ENCODE results near the gene GAS7. TPM values are rescaled to one million over a fixed set of nuclear protein-coding genes. Genes with fewer than 3 reads are reported as not detected.

GAS7 gene
- polyA plus RNA-seq, 1 donor = 24.4 TPM

GRCh38 chr17:9905902-9906301 is 292.5 kb downstream of the GAS7 start:
- H3K4me3 ChIP-seq (ENCODE audit: low read length) = no peak overlapping the region
- H3K36me3 ChIP-seq (ENCODE audit: control insufficient read depth, insufficient read depth, low read length) = no peaks in the 10 kb centered on the region
- WGBS (ENCODE audit: insufficient coverage, low lambda C conversion rate) = no CpG with 5 or more reads among the region's 4 CpGs
- DNase-seq = no peak
- H3K27ac ChIP-seq (ENCODE audit: low read length) = no peak overlapping the region
- no peaks in the 10 kb centered on the region for H3K4me1 ChIP-seq (ENCODE audit: control insufficient read depth, insufficient read depth, low read length)
- no peaks in the 10 kb centered on the region for H3K9me3 ChIP-seq (ENCODE audit: control insufficient read depth, low read depth, low read length)
- peaks cover 6% of the 10 kb centered on the region for H3K27me3 ChIP-seq (ENCODE audit: control insufficient read depth, insufficient read depth, low read length)

GRCh38 chr17:9905078-9905415 is 293.4 kb downstream of the GAS7 start, which contains the start of gene RCVRN:
RCVRN (minus strand) TSS chr17:9905271; CDS start chr17:9905180, 91 bp downstream.
- no peaks in the 10 kb centered on the region for H3K36me3 ChIP-seq (ENCODE audit: control insufficient read depth, insufficient read depth, low read length)
- no peak for DNase-seq
- H3K27ac ChIP-seq (ENCODE audit: low read length) = no peak within 1 kb of the TSS
- H3K9me3 ChIP-seq (ENCODE audit: control insufficient read depth, low read depth, low read length) = no peaks in the 10 kb centered on the region
- no CpG with 5 or more reads among the region's 11 CpGs for WGBS (ENCODE audit: insufficient coverage, low lambda C conversion rate)
- peaks cover 6% of the 10 kb centered on the region for H3K27me3 ChIP-seq (ENCODE audit: control insufficient read depth, insufficient read depth, low read length)
- H3K4me3 ChIP-seq (ENCODE audit: low read length) = no peak within 1 kb of the TSS
- no peaks in the 10 kb centered on the region for H3K4me1 ChIP-seq (ENCODE audit: control insufficient read depth, insufficient read depth, low read length)

GRCh38 chr17:9904277-9905077 is 293.9 kb downstream of the GAS7 start:
- no peaks in the 10 kb centered on the region for H3K9me3 ChIP-seq (ENCODE audit: control insufficient read depth, low read depth, low read length)
- no peaks in the 10 kb centered on the region for H3K36me3 ChIP-seq (ENCODE audit: control insufficient read depth, insufficient read depth, low read length)
- H3K4me1 ChIP-seq (ENCODE audit: control insufficient read depth, insufficient read depth, low read length) = no peaks in the 10 kb centered on the region
- no peak overlapping the region for H3K4me3 ChIP-seq (ENCODE audit: low read length)
- no peak for DNase-seq
- no peak overlapping the region for H3K27ac ChIP-seq (ENCODE audit: low read length)
- peaks cover 6% of the 10 kb centered on the region for H3K27me3 ChIP-seq (ENCODE audit: control insufficient read depth, insufficient read depth, low read length)
- no CpG with 5 or more reads among the region's 35 CpGs for WGBS (ENCODE audit: insufficient coverage, low lambda C conversion rate)

- no peak for DNase-seq
- Histone ChIP-seq H3K36me3 (ENCODE audit: control insufficient read depth, insufficient read depth, low read length) (no peaks in the 10 kb centered on the region), H3K27ac (ENCODE audit: low read length) (no peak overlapping the region), H3K4me3 (ENCODE audit: low read length) (no peak overlapping the region), H3K4me1 (ENCODE audit: control insufficient read depth, insufficient read depth, low read length) (no peaks in the 10 kb centered on the region), H3K27me3 (ENCODE audit: control insufficient read depth, insufficient read depth, low read length) (peaks cover 3% of the 10 kb centered on the region), H3K9me3 (ENCODE audit: control insufficient read depth, low read depth, low read length) (no peaks in the 10 kb centered on the region)
- WGBS (ENCODE audit: insufficient coverage, low lambda C conversion rate) = no CpG with 5 or more reads among the region's 2 CpGs
These were observed 296.3 kb downstream of the GAS7 start for GRCh38 chr17:9902120-9902519.

GRCh38 chr17:9900784-9901183 is 297.6 kb downstream of the GAS7 start:
- no peaks in the 10 kb centered on the region for H3K4me1 ChIP-seq (ENCODE audit: control insufficient read depth, insufficient read depth, low read length)
- 81% methylated on average over 5 of the region's 8 CpGs for WGBS (ENCODE audit: insufficient coverage, low lambda C conversion rate)
- H3K9me3 ChIP-seq (ENCODE audit: control insufficient read depth, low read depth, low read length) = no peaks in the 10 kb centered on the region
- DNase-seq = no peak
- peak overlapping the region; percentile 26 for H3K27ac ChIP-seq (ENCODE audit: low read length)
- H3K27me3 ChIP-seq (ENCODE audit: control insufficient read depth, insufficient read depth, low read length) = peaks cover 3% of the 10 kb centered on the region
- H3K36me3 ChIP-seq (ENCODE audit: control insufficient read depth, insufficient read depth, low read length) = no peaks in the 10 kb centered on the region
- no peak overlapping the region for H3K4me3 ChIP-seq (ENCODE audit: low read length)

- 31% methylated on average over 3 of the region's 8 CpGs for whole genome bisulfite sequencing (ENCODE audit: insufficient coverage, low lambda C conversion rate)
- Histone ChIP-seq H3K4me3 (ENCODE audit: low read length) (no peak overlapping the region), H3K9me3 (ENCODE audit: control insufficient read depth, low read depth, low read length) (no peaks in the 10 kb centered on the region), H3K27me3 (ENCODE audit: control insufficient read depth, insufficient read depth, low read length) (peaks cover 3% of the 10 kb centered on the region), H3K36me3 (ENCODE audit: control insufficient read depth, insufficient read depth, low read length) (no peaks in the 10 kb centered on the region), H3K4me1 (ENCODE audit: control insufficient read depth, insufficient read depth, low read length) (no peaks in the 10 kb centered on the region), H3K27ac (ENCODE audit: low read length) (no peak overlapping the region)
- no peak for DNase-seq
These were observed 298.3 kb downstream of the GAS7 start for GRCh38 chr17:9900044-9900594.

GRCh38 chr17:9899280-9900043 is 298.9 kb downstream of the GAS7 start:
- no CpG with 5 or more reads among the region's 21 CpGs for WGBS (ENCODE audit: insufficient coverage, low lambda C conversion rate)
- no peak overlapping the region for H3K4me3 ChIP-seq (ENCODE audit: low read length)
- H3K27ac ChIP-seq (ENCODE audit: low read length) = no peak overlapping the region

GRCh38 chr17:9898812-9899211 is 299.6 kb downstream of the GAS7 start:
- Histone ChIP-seq H3K4me3 (ENCODE audit: low read length) (no peak overlapping the region), H3K27me3 (ENCODE audit: control insufficient read depth, insufficient read depth, low read length) (peaks cover 3% of the 10 kb centered on the region), H3K9me3 (ENCODE audit: control insufficient read depth, low read depth, low read length) (no peaks in the 10 kb centered on the region), H3K4me1 (ENCODE audit: control insufficient read depth, insufficient read depth, low read length) (no peaks in the 10 kb centered on the region), H3K36me3 (ENCODE audit: control insufficient read depth, insufficient read depth, low read length) (no peaks in the 10 kb centered on the region), H3K27ac (ENCODE audit: low read length) (no peak overlapping the region)
- no CpG with 5 or more reads among the region's 8 CpGs for whole genome bisulfite sequencing (ENCODE audit: insufficient coverage, low lambda C conversion rate)
- no peak for DNase-seq

More at GRCh38 chr17:9899280-9900043, 298.9 kb downstream of the GAS7 start:
- Histone ChIP-seq H3K9me3 (ENCODE audit: control insufficient read depth, low read depth, low read length) (no peaks in the 10 kb centered on the region), H3K4me1 (ENCODE audit: control insufficient read depth, insufficient read depth, low read length) (no peaks in the 10 kb centered on the region), H3K27me3 (ENCODE audit: control insufficient read depth, insufficient read depth, low read length) (peaks cover 3% of the 10 kb centered on the region), H3K36me3 (ENCODE audit: control insufficient read depth, insufficient read depth, low read length) (no peaks in the 10 kb centered on the region)
- DNase-seq = no peak

- no peak for DNase-seq
- H3K36me3 ChIP-seq (ENCODE audit: control insufficient read depth, insufficient read depth, low read length) = no peaks in the 10 kb centered on the region
- H3K4me3 ChIP-seq (ENCODE audit: low read length) = no peak overlapping the region
- H3K27ac ChIP-seq (ENCODE audit: low read length) = no peak overlapping the region
- no peaks in the 10 kb centered on the region for H3K9me3 ChIP-seq (ENCODE audit: control insufficient read depth, low read depth, low read length)
- H3K4me1 ChIP-seq (ENCODE audit: control insufficient read depth, insufficient read depth, low read length) = no peaks in the 10 kb centered on the region
- peaks cover 3% of the 10 kb centered on the region for H3K27me3 ChIP-seq (ENCODE audit: control insufficient read depth, insufficient read depth, low read length)
- no CpG with 5 or more reads among the region's 13 CpGs for WGBS (ENCODE audit: insufficient coverage, low lambda C conversion rate)
These were observed 300.9 kb downstream of the GAS7 start for GRCh38 chr17:9897372-9897968.

- H3K9me3 ChIP-seq (ENCODE audit: control insufficient read depth, low read depth, low read length) = no peaks in the 10 kb centered on the region
These were observed 302.5 kb downstream of the GAS7 start for GRCh38 chr17:9895923-9896322.

More at GRCh38 chr17:9895923-9896322, 302.5 kb downstream of the GAS7 start:
- H3K27me3 ChIP-seq (ENCODE audit: control insufficient read depth, insufficient read depth, low read length) = no peaks in the 10 kb centered on the region
- H3K4me3 ChIP-seq (ENCODE audit: low read length) = no peak overlapping the region
- H3K27ac ChIP-seq (ENCODE audit: low read length) = no peak overlapping the region
- no peak for DNase-seq
- H3K36me3 ChIP-seq (ENCODE audit: control insufficient read depth, insufficient read depth, low read length) = no peaks in the 10 kb centered on the region
- no peaks in the 10 kb centered on the region for H3K4me1 ChIP-seq (ENCODE audit: control insufficient read depth, insufficient read depth, low read length)

All from large intestine (tissue), 3 donors.